NCI-H226 (cell line): ENCODE data around the gene CRYL1.
A peak's percentile ranks its signal among the peaks of the same experiment; 100 is the strongest.

Experiments
- DNase-seq: peaks from one replicate; pipeline ENCODE4 v3.0.0-alpha.2; 2015

The CRYL1 gene

GRCh38 chr13:20394506-20394905 is 131.2 kb downstream of the CRYL1 start:
- no peak for DNase-seq

- no peak for DNase-seq
These were observed 131.5 kb downstream of the CRYL1 start for GRCh38 chr13:20394169-20394501.

GRCh38 chr13:20393273-20394168 is 132.1 kb downstream of the CRYL1 start:
- DNase-seq, result no peak

- no peak for DNase-seq
These were observed 133.1 kb downstream of the CRYL1 start for GRCh38 chr13:20392530-20392929.

- DNase-seq, result no peak
These were observed 133.8 kb downstream of the CRYL1 start for GRCh38 chr13:20391597-20392452.

- DNase-seq, result no peak
These were observed 135.0 kb downstream of the CRYL1 start for GRCh38 chr13:20390526-20391175.

GRCh38 chr13:20389696-20390525 is 135.7 kb downstream of the CRYL1 start:
- DNase-seq, result no peak

- DNase-seq, result no peak
These were observed 137.5 kb downstream of the CRYL1 start for GRCh38 chr13:20388184-20388583.

GRCh38 chr13:20387441-20387971 is 138.2 kb downstream of the CRYL1 start:
- DNase-seq, result peak; percentile 39

- no peak for DNase-seq
These were observed 138.7 kb downstream of the CRYL1 start for GRCh38 chr13:20387006-20387405.

- DNase-seq, result no peak
These were observed 142.6 kb downstream of the CRYL1 start for GRCh38 chr13:20383058-20383457.

GRCh38 chr13:20381401-20381800 is 144.3 kb downstream of the CRYL1 start:
- DNase-seq, result no peak

- DNase-seq, result no peak
These were observed 146.9 kb downstream of the CRYL1 start for GRCh38 chr13:20378721-20379120.

GRCh38 chr13:20377720-20378119 is 147.9 kb downstream of the CRYL1 start:
- DNase-seq, result no peak

GRCh38 chr13:20375871-20376270 is 149.8 kb downstream of the CRYL1 start:
- no peak for DNase-seq

GRCh38 chr13:20373861-20374260 is 151.8 kb downstream of the CRYL1 start:
- DNase-seq, result no peak

- DNase-seq, result no peak
These were observed 153.8 kb downstream of the CRYL1 start for GRCh38 chr13:20371825-20372224.

GRCh38 chr13:20370815-20371421 is 154.7 kb downstream of the CRYL1 start:
- no peak for DNase-seq

- DNase-seq, result no peak
These were observed 155.7 kb downstream of the CRYL1 start for GRCh38 chr13:20369886-20370361.

- DNase-seq, result no peak
These were observed 159.6 kb downstream of the CRYL1 start for GRCh38 chr13:20366056-20366455.

GRCh38 chr13:20363603-20364002 is 162.1 kb downstream of the CRYL1 start:
- DNase-seq, result no peak

GRCh38 chr13:20363172-20363571 is 162.5 kb downstream of the CRYL1 start:
- DNase-seq, result no peak
